GM12891 (cell line): Measurements from ENCODE around the gene SYNDIG1.

Experiments used
- DNase-seq: peaks from one replicate; pipeline ENCODE4 v3.0.0; 2011; ENCODE audit warnings: low spot score; ENCODE audit not compliant: insufficient read length
- FAIRE-seq: peaks from 2 replicates; lab custom pipeline; 2011; peaks lifted over from hg19 to GRCh38; lab: Jason Lieb, UNC
- PAX5 ChIP-seq: IDR thresholded peaks from 2 replicates; pipeline ENCODE4 v1.6.1; 2011; ENCODE audit warnings: low read length, moderate library complexity, mild to moderate bottlenecking; ENCODE audit not compliant: insufficient read depth, severe bottlenecking
- POLR2A ChIP-seq: IDR thresholded peaks from 2 replicates; pipeline ENCODE4 v1.6.1; 2011; ENCODE audit warnings: low read depth, low read length, control low read depth
- POLR2AphosphoS5 ChIP-seq: IDR thresholded peaks from 2 replicates; pipeline ENCODE4 v1.6.1; 2011; ENCODE audit warnings: low read depth, low read length, control low read depth
- POU2F2 ChIP-seq: IDR thresholded peaks from 2 replicates; pipeline ENCODE4 v1.6.1; 2011; ENCODE audit warnings: low read depth, mild to moderate bottlenecking, control low read depth, low read length, moderate library complexity
- SPI1 ChIP-seq: IDR thresholded peaks from 2 replicates; pipeline ENCODE4 v1.6.1; 2011; ENCODE audit warnings: low read depth, low read length, control low read depth
- TAF1 ChIP-seq: IDR thresholded peaks from 2 replicates; pipeline ENCODE4 v1.6.1; 2011; ENCODE audit warnings: low read depth, low read length, control low read depth

SYNDIG1 gene

DNA sequence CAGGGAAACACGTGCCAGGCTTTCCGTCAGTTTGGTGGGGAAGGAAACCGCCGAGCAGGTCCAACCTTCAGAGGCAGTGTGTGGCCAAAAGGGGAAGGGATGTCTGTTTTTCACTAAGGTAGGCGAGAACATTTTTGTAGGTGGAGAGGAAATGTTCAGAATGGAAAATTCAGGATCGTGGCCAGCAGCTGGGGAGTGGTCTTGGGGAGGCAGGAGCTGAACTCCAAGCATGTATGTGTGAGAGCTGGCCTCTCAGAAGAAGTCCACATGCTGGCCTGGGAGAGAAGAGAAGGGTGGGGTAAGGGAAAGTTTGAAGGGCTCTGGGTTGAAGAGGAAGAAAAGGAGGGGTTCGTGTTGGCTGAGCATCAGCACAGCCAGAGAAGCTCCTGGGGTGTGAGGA is 74.9 kb downstream of the SYNDIG1 start:
- TF ChIP-seq POLR2A = no peak
- no peak for TF ChIP-seq SPI1
- TF ChIP-seq POLR2AphosphoS5 = no peak
- FAIRE-seq (no peak), DNase-seq (no peak)

DNA sequence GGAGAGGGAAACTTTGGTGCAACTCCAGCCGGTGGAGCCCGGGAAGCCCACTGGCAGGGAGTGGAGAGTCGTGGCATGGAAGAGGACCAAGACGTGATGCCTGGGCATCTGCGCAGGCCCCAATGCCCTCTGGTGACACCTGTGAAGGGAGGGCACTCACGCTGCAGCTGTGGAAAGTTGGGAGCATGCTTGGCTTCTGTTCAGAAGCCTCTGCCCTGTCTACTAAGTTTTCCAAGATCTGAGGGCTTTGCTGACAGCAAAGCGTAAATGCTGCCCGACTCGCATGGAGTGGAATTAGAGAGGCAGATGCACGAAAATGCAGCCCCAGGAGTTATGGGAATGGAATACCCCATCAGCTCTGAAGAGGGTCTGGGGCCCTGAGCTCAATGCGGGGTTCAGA is 75.7 kb downstream of the SYNDIG1 start:
- DNase-seq (no peak), FAIRE-seq (no peak)
- no peak for TF ChIP-seq SPI1
- no peak for TF ChIP-seq TAF1
- TF ChIP-seq POLR2AphosphoS5 = no peak
- no peak for TF ChIP-seq POU2F2

DNA sequence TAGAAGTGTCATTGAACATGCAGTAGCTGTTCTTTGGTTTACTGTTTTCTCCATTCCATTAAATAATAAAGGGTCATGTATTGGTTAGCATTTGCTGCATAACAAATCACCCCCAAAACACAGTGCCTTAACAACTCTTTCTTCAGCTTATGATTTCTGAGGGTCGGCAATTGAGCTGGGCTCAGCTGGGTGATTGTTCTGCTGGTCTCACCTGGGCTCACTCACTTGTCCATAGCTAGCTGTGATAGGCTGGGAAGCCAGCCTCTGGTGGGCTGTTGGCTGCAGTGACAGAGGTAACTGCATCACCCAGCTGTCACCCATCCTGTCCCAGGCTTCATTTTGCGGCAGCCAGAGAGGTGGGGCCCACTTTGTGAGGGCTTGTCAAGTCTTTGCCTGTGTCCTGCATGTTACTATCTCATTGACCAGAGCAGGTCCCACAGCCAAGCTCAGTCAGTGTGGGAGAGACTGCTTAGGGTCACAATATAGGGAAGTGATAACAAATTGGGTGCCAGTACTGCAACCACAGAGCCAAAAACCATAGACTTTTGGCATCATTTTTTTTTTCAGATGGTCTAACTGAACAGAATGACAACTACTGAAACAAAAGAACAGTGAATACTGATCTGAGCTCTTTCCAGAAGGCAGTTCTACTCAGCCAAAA is 76.9 kb downstream of the SYNDIG1 start:
- no peak for DNase-seq
- FAIRE-seq = no peak
- TF ChIP-seq SPI1 = no peak
- TF ChIP-seq TAF1 = no peak
- no peak for TF ChIP-seq POLR2AphosphoS5
- no peak for TF ChIP-seq PAX5
- TF ChIP-seq POLR2A = no peak
- TF ChIP-seq POU2F2 = no peak

DNA sequence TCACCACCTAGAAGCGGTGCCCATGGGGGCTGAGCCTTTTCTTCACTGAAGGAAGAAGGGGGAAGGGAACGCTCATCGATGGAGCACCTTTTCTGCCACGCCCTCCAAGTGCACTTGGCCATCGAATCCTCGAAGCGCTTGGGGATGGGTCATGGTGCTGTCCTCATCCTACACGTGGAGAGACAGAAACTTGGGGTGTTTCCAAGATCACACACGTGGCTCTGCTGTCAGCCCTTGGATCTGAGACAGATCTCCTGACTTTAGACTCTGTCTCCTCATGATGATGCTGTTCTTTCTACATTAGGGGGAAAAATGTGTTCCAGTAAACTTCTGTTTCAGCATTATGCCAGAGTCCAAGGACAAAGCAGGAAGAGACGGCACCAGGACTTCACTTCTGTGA is 78.5 kb downstream of the SYNDIG1 start:
- FAIRE-seq (no peak), DNase-seq (no peak)
- TF ChIP-seq POU2F2 = no peak
- no peak for TF ChIP-seq POLR2A
- TF ChIP-seq SPI1 = no peak
- TF ChIP-seq PAX5 = no peak
- no peak for TF ChIP-seq POLR2AphosphoS5
- TF ChIP-seq TAF1 = no peak

DNA sequence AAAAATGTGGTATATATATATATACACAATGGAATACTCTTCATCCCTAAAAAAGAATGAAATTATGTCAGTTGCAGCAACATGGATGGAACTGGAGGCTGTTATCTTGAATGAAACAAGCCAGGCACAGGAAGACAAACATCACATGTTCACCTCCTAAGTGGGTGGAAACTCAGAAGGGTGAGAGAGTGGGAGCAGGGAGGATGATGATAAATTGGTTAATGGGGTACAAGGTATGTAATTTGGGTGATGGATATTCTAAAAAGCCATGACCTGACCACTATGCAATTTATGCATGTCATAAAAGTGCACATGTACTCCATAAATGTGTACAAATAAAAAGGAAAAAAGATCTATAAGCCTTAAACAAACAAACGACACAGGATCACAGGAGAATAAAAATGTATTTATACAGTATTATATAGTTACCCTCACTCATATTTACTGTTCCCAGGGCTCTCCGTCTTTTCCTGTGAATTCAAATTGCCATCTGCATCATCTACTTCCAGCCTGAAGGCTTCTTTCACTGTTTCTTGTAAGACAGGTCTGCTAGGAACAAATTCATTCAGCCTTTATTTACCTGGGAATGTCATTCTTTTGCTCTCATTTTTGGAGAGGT is 89.8 kb downstream of the SYNDIG1 start:
- no peak for TF ChIP-seq POLR2AphosphoS5
- no peak for TF ChIP-seq POLR2A
- no peak for TF ChIP-seq PAX5
- no peak for TF ChIP-seq TAF1
- no peak for TF ChIP-seq POU2F2
- TF ChIP-seq SPI1 = no peak
- DNase-seq (no peak), FAIRE-seq (no peak)

DNA sequence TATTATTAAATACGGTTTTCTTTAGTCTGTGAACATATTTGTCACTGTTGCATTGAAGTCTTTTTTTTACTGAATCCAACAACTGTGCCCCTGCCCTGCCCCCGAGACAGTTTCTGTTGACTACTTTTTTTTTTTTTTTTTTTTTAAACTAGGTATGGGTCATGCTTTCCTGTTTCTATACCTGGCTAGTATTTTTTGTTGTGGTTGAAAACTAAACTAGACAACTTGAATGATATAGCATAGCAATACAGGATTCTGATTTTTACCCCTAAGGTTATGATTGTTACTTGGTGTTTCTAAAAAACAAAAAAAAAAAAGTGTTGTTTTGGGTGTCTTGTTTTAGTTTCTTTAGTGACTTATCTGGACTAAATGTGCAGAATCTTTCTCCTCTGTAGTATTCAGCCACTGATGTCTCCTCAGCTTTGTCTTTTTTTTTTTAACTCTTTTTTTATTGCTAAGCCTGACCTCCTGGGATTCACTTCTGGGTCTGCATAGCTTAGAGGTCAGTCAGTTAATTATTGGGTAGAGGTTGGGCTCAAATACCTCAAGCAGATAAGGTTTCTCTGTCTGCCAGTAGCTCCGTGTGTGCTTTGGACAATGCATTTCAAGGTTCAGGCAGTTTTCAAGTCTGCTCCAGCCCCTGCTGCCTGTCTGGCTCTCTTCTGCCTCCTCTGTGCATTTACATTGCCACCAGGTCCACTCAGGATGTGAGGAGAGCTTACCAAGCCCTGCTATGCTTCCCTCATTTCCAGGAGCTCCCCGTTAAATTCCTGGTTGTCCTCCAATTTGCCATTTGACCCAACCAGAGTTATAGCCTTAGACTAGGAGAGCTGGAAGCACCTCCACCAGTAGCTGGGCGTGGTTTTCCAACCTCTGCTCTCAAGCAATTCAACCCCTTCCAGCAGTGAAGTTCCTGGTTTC is 91.4 kb downstream of the SYNDIG1 start:
- FAIRE-seq (no peak), DNase-seq (no peak)
- TF ChIP-seq POLR2A = no peak
- no peak for TF ChIP-seq PAX5
- TF ChIP-seq SPI1 = no peak
- no peak for TF ChIP-seq POU2F2
- no peak for TF ChIP-seq POLR2AphosphoS5
- TF ChIP-seq TAF1 = no peak

DNA sequence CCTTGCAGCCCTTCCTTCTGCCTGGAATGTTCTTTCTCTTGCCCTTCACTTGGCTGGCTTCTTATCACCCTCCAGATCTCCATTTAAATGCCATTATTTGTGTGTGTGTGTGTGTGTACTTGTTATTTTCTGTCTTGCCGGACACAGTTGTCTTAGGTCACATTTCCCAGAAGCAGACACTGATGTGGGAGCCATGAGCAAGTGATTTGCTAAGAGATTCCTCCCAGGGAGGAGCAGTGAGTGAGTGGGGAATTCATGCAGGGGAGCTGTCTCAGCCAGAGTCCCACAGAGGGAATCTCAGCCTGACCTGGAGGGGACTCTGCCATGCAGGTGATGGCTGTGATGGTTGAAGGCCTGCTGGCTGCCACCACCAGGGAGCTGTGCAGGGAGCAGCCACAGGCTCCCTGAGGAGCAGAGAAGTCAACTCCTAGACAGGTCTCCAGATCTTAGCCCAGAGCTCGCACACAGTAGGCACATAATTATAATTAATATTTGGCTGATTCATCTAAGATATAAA is 96.5 kb downstream of the SYNDIG1 start:
- no peak for TF ChIP-seq TAF1
- no peak for TF ChIP-seq SPI1
- no peak for TF ChIP-seq POLR2AphosphoS5
- TF ChIP-seq POU2F2 = no peak
- TF ChIP-seq PAX5 = no peak
- TF ChIP-seq POLR2A = no peak
- no peak for DNase-seq
- no peak for FAIRE-seq

DNA sequence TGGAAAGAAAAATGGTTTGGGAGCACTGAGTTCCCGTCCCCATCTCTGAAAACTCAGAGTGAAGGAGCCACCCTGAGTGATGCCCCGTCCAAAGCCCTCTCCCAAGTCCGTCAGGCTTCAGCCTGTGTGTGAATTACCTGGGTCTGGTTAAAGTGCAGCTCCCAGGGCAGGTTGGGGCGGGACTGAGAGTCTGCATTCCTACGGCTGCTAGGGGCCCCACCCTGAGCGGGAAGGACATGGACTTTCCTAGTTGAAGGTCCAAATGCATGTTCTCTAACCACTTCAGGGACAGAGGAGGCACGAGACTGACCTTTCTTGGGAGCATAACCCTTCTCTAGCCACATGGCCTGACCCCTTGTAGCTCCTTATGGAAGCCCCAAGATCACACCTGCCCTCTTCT is 97.2 kb downstream of the SYNDIG1 start:
- no peak for DNase-seq
- TF ChIP-seq POLR2AphosphoS5 = no peak
- TF ChIP-seq PAX5 = no peak
- TF ChIP-seq POU2F2 = no peak
- no peak for TF ChIP-seq POLR2A
- TF ChIP-seq TAF1 = no peak
- no peak for TF ChIP-seq SPI1
- no peak for FAIRE-seq

DNA sequence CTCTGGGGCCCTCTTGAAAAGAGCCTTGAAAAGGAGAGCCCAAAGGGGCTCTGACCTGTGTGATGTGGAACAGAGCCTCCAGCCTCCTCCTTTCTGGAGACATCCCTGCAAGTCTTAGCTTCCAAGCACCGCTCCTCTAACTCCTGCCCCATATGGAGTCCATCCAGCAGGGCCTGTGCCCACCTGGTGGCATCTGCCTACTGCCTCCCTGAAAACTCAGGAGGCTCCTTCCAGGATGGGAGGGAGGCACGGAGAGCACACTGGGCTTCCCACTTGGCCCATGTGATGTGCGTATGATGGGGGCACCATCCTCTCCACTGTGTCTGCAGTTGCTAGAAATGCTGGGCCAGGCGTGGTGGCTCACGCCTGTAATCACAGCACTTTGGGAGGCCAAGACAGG is 98.1 kb downstream of the SYNDIG1 start:
- FAIRE-seq (no peak), DNase-seq (no peak)
- TF ChIP-seq POU2F2 = no peak
- TF ChIP-seq PAX5 = no peak
- TF ChIP-seq SPI1 = no peak
- TF ChIP-seq TAF1 = no peak
- no peak for TF ChIP-seq POLR2A
- no peak for TF ChIP-seq POLR2AphosphoS5
